ENCODE results near the gene ARHGAP24. TPM values are rescaled to one million over a fixed set of nuclear protein-coding genes. Genes with fewer than 3 reads are reported as not detected.

ARHGAP24 gene
- total and polyA plus RNA-seq, 2 of the 13 experiments (the other 11 are each of a cell fraction or from before 2014, with no cell fraction given): 0.07 to 0.55 TPM

GRCh38 chr4:85703096-85703495, 228.1 kb downstream of the ARHGAP24 start:
- in situ Hi-C loops (cut with HindIII; ENCODE audit: extremely low pct_ligation_motif_present, low pct_unique_long_range_greater_than_20kb): no loop called here

More at GRCh38 chr4:85703096-85703495, 228.1 kb downstream of the ARHGAP24 start:
- CTCF ChIA-PET (ENCODE audit: low intra/inter-chr PET ratio, low total read pairs): no interaction called here
- Histone ChIP-seq H3K27me3 (ENCODE audit: control insufficient read depth in 1 of 2, insufficient read depth in 2 of 2, low read length in 2 of 2) (no peaks in the 10 kb centered on the region), H2AFZ (ENCODE audit: low read length) (no peak overlapping the region), H3K9ac (ENCODE audit: insufficient read depth, low read depth, low read length) (no peak overlapping the region), H3K4me1 (ENCODE audit: insufficient read depth, low read length) (no peaks in the 10 kb centered on the region), H3K36me3 (replicated peaks in 1 of 2; ENCODE audit: control insufficient read depth in 1 of 2, insufficient read depth in 2 of 2, low read length in 2 of 2) (no peaks in the 10 kb centered on the region), H3K9me3 (ENCODE audit: low read length) (no peaks in the 10 kb centered on the region), H3K27ac (ENCODE audit: extremely low read length, insufficient read depth, low read length) (no peak overlapping the region), H3K4me2 (ENCODE audit: low read depth, low read length) (no peak overlapping the region), H4K20me1 (ENCODE audit: insufficient read depth, low read length) (no peaks in the 10 kb centered on the region), H3K4me3 (replicated peaks in 1 of 3; ENCODE audit: insufficient read depth in 1 of 3, low read depth in 2 of 3, low read length in 3 of 3) (no peak overlapping the region), H3K79me2 (ENCODE audit: insufficient read depth, low read length) (no peaks in the 10 kb centered on the region)
- no peak for ATAC-seq
- 19% methylated on average over 3 of the region's 3 CpGs for WGBS (ENCODE audit: low lambda C conversion rate)
- intact Hi-C loops (cut with micrococcal nuclease; ENCODE audit: unreplicated experiment): no loop called here
- no TSS peak for BruUV-seq (replicated peaks)
- FAIRE-seq: no peak
- no peak for DNase-seq (ENCODE audit: low spot score)
- no peak for TF ChIP-seq KAT7 (CRISPR knock-in tag; IDR thresholded peaks at IDR 0.05; ENCODE audit: borderline replicate concordance)
- no peak for TF ChIP-seq ZNF597 (CRISPR knock-in tag; IDR thresholded peaks at IDR 0.05)
- no peak for TF ChIP-seq SAP130 (CRISPR knock-in tag; IDR thresholded peaks at IDR 0.05; ENCODE audit: low read depth)
- no peak for TF ChIP-seq HINFP (CRISPR knock-in tag; IDR thresholded peaks at IDR 0.05; ENCODE audit: low read depth)
- no peak for TF ChIP-seq HNRNPK (IDR thresholded peaks at IDR 0.05; ENCODE audit: low read depth, low read length, poor library complexity, severe bottlenecking)
- no peak for TF ChIP-seq HMGXB3 (CRISPR knock-in tag; IDR thresholded peaks at IDR 0.05; ENCODE audit: borderline replicate concordance)
- TF ChIP-seq ZNF609 (CRISPR knock-in tag; IDR thresholded peaks at IDR 0.05; ENCODE audit: borderline replicate concordance): no peak
- TF ChIP-seq TEAD2 (CRISPR knock-in tag; IDR thresholded peaks at IDR 0.05): no peak
- no peak for TF ChIP-seq ELF3 (CRISPR knock-in tag; IDR thresholded peaks at IDR 0.05)
- no peak for TF ChIP-seq DNMT1 (CRISPR knock-in tag; IDR thresholded peaks at IDR 0.05)
- TF ChIP-seq ARNT (IDR thresholded peaks at IDR 0.05): no peak
- TF ChIP-seq ZNF414 (CRISPR knock-in tag; IDR thresholded peaks at IDR 0.05): no peak
- no peak for TF ChIP-seq ZNF7 (CRISPR knock-in tag; IDR thresholded peaks at IDR 0.05)
- POLR2A ChIA-PET: no interaction called here

Data from HepG2 (cell line).